ENCODE data around the gene ABLIM2.

GRCh38 chr4:8167291-8167690 is 8.7 kb upstream of the ABLIM2 start:
- TF ChIP-seq CTCF (conservative IDR thresholded peaks at IDR 0.05; ENCODE audit: low read depth, low read length) = no peak
- TF ChIP-seq EZH2 (IDR thresholded peaks at IDR 0.05; ENCODE audit: borderline replicate concordance, low read depth, low read length, poor library complexity, severe bottlenecking) = no peak
